SH-SY5Y (cell line): ENCODE results near the gene BAK1.

Experiments
- GATA2 ChIP-seq: IDR thresholded peaks from 2 replicates; pipeline ENCODE4 v1.6.1; 2011; ENCODE audit warnings: mild to moderate bottlenecking, low read depth, low read length
- GATA3 ChIP-seq: IDR thresholded peaks from 2 replicates; pipeline ENCODE4 v1.6.1; 2011; ENCODE audit warnings: low read depth, mild to moderate bottlenecking, low read length, moderate library complexity

- TF ChIP-seq GATA3 = no peak
- TF ChIP-seq GATA2 = no peak
Observed at GRCh38 chr6:33620158-33620855, 40.2 kb upstream of the BAK1 start.
